OCI-LY3 (cell line): ENCODE results near the gene AUTS2.

Experiments
- H2AFZ ChIP-seq: fragments of 200-600, 300-600 bp; shearing (Covaris generic); 2 replicates; pipeline ENCODE4 v1.6.0; 2014; ENCODE audit warnings: antibody characterized with exemption, low read depth, low read length
- H3K27ac ChIP-seq: fragments of 200-600, 300-600 bp; sonication (generic); 2 replicates; pipeline ENCODE4 v1.5.1; 2014; ENCODE audit warnings: mild to moderate bottlenecking, low read length, moderate library complexity, mixed read lengths
- H3K27me3 ChIP-seq: fragments of 200-600, 300-600 bp; sonication (generic); 2 replicates; pipeline ENCODE4 v1.6.1; 2014; ENCODE audit warnings: low read depth, low read length, mixed read lengths
- H3K36me3 ChIP-seq: fragments of 200-600, 300-600 bp; sonication (generic); replicated peaks from 2 replicates; pipeline ENCODE3; 2014; ENCODE audit warnings: low read depth, low read length, mixed read lengths
- H3K4me1 ChIP-seq: fragments of 300-600, 200-600 bp; sonication (generic); 2 replicates; pipeline ENCODE4 v1.6.1; 2014; ENCODE audit warnings: low read length, mixed read lengths
- H3K4me2 ChIP-seq: fragments of 200-600, 300-600 bp; sonication (generic); 2 replicates; pipeline ENCODE4 v1.6.1; 2014; ENCODE audit warnings: low read length, mixed read lengths
- H3K4me3 ChIP-seq: fragments of 300-600, 200-600 bp; sonication (generic); 2 replicates; pipeline ENCODE4 v1.5.1; 2014; ENCODE audit warnings: antibody characterized with exemption, mild to moderate bottlenecking, low read length, moderate library complexity
- H3K79me2 ChIP-seq: fragments of 300-600, 200-600 bp; shearing (Covaris generic); 2 replicates; pipeline ENCODE4 v1.6.1; 2014; ENCODE audit warnings: mild to moderate bottlenecking, low read length, mixed read lengths
- H3K9ac ChIP-seq: fragments of 300-600, 200-600 bp; shearing (Covaris generic); 2 replicates; pipeline ENCODE4 v1.6.0; 2014; ENCODE audit warnings: mild to moderate bottlenecking, low read length, moderate library complexity
- H3K9me3 ChIP-seq: fragments of 200-600, 300-600 bp; shearing (Covaris generic); 2 replicates; pipeline ENCODE4 v1.6.1; 2014; ENCODE audit warnings: low read length, mixed read lengths; ENCODE audit not compliant: insufficient read depth
- H4K20me1 ChIP-seq: fragments of 200-600, 300-600 bp; sonication (generic); 2 replicates; pipeline ENCODE4 v1.6.1; 2016; ENCODE audit warnings: low read length, mixed read lengths; ENCODE audit not compliant: insufficient read depth
- CTCF ChIP-seq: fragments of 200-600, 300-600 bp; sonication (generic); IDR thresholded peaks from 2 replicates; pipeline ENCODE4 v1.5.1; 2014; ENCODE audit warnings: antibody characterized with exemption, low read length, low read depth
- EZH2phosphoT487 ChIP-seq: fragments of 200-600 bp; shearing (Covaris generic); IDR thresholded peaks from 2 replicates; pipeline ENCODE4 v1.6.1; 2018; ENCODE audit warnings: antibody characterized with exemption, mixed run types, low read depth

AUTS2 gene

GRCh38 chr7:70765651-70766050, 1167.4 kb downstream of the AUTS2 start:
- H2AFZ ChIP-seq, result no peak overlapping the region
- H3K79me2 ChIP-seq, result no peaks in the 10 kb centered on the region
- no peaks in the 10 kb centered on the region for H3K27me3 ChIP-seq
- TF ChIP-seq EZH2phosphoT487 (no peak), CTCF (no peak)
- H3K27ac ChIP-seq, result no peak overlapping the region
- H3K9ac ChIP-seq, result no peak overlapping the region
- no peaks in the 10 kb centered on the region for H3K36me3 ChIP-seq
- no peak overlapping the region for H3K4me3 ChIP-seq
- H4K20me1 ChIP-seq, result no peaks in the 10 kb centered on the region
- no peak overlapping the region for H3K4me2 ChIP-seq
- H3K4me1 ChIP-seq, result no peaks in the 10 kb centered on the region
- H3K9me3 ChIP-seq, result no peaks in the 10 kb centered on the region

- H3K9ac ChIP-seq, result no peak overlapping the region
- no peak overlapping the region for H3K27ac ChIP-seq
- no peaks in the 10 kb centered on the region for H3K27me3 ChIP-seq
- no peak overlapping the region for H2AFZ ChIP-seq
- no peaks in the 10 kb centered on the region for H3K36me3 ChIP-seq
- no peaks in the 10 kb centered on the region for H3K79me2 ChIP-seq
- TF ChIP-seq EZH2phosphoT487, result no peak
- H3K4me1 ChIP-seq, result no peaks in the 10 kb centered on the region
- H3K9me3 ChIP-seq, result no peaks in the 10 kb centered on the region
- H3K4me3 ChIP-seq, result no peak overlapping the region
- no peaks in the 10 kb centered on the region for H4K20me1 ChIP-seq
- no peak overlapping the region for H3K4me2 ChIP-seq
These were observed 1167.8 kb downstream of the AUTS2 start for GRCh38 chr7:70766109-70766508.

DNA sequence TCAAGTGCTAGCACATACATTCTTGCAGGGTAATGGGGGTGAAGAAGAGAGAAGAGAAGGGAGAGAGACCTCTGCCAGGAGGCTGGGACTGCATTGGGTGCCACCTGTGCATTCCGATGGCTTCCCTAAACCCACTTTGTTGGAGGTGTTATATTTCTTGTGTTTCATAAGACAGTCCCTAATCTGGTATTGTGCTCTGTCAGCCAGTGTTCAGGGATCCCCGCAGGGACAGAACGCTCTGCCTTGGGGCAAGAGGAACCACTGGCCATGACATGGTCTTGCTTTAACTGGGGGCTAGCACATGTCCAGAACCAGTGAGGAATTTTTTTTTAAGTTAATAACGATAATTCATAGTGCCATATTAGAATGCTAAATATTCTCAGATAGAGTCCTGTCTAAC, 1168.4 kb downstream of the AUTS2 start:
- TF ChIP-seq CTCF (no peak), EZH2phosphoT487 (no peak)

GRCh38 chr7:70770154-70770553, 1171.9 kb downstream of the AUTS2 start:
- no peak for TF ChIP-seq EZH2phosphoT487
- TF ChIP-seq CTCF, result no peak
- Histone ChIP-seq H3K9ac (no peak overlapping the region), H3K4me2 (no peak overlapping the region)

More for the DNA sequence above, 1168.4 kb downstream of the AUTS2 start:
- H3K4me2 ChIP-seq, result no peak overlapping the region
- no peaks in the 10 kb centered on the region for H4K20me1 ChIP-seq
- no peaks in the 10 kb centered on the region for H3K79me2 ChIP-seq
- H3K9me3 ChIP-seq, result no peaks in the 10 kb centered on the region
- no peak overlapping the region for H2AFZ ChIP-seq
- no peak overlapping the region for H3K9ac ChIP-seq
- H3K4me1 ChIP-seq, result no peaks in the 10 kb centered on the region
- no peaks in the 10 kb centered on the region for H3K36me3 ChIP-seq
- no peaks in the 10 kb centered on the region for H3K27me3 ChIP-seq
- no peak overlapping the region for H3K27ac ChIP-seq
- no peak overlapping the region for H3K4me3 ChIP-seq

DNA sequence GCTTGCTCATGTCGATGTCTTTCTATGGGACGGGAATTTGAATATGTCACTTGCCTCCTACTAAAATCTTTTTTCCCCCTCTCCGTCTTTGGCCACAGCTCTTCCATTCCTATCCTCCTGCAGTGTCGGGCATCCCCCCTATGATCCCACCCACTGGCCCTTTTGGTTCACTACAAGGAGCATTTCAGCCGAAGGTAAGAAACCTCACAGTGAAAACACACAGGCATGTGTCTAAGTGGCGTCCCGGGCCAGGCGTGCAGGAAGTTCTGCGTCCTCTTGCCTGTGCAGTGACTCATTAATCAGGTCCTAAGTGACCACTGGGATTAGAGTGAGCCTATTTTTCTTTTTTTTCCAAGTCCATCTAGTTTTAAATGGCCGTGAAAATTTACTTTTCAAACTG, 1173.2 kb downstream of the AUTS2 start:
- Histone ChIP-seq H3K79me2 (no peaks in the 10 kb centered on the region), H3K27ac (no peak overlapping the region), H3K4me1 (no peaks in the 10 kb centered on the region), H3K4me2 (no peak overlapping the region), H3K9ac (no peak overlapping the region), H3K36me3 (no peaks in the 10 kb centered on the region), H2AFZ (no peak overlapping the region), H4K20me1 (no peaks in the 10 kb centered on the region), H3K4me3 (no peak overlapping the region), H3K9me3 (no peaks in the 10 kb centered on the region), H3K27me3 (no peaks in the 10 kb centered on the region)
- no peak for TF ChIP-seq EZH2phosphoT487
- no peak for TF ChIP-seq CTCF

More at GRCh38 chr7:70770154-70770553, 1171.9 kb downstream of the AUTS2 start:
- Histone ChIP-seq H3K27ac (no peak overlapping the region), H2AFZ (no peak overlapping the region), H3K36me3 (no peaks in the 10 kb centered on the region), H3K9me3 (no peaks in the 10 kb centered on the region), H3K4me3 (no peak overlapping the region), H3K4me1 (no peaks in the 10 kb centered on the region), H4K20me1 (no peaks in the 10 kb centered on the region), H3K79me2 (no peaks in the 10 kb centered on the region), H3K27me3 (no peaks in the 10 kb centered on the region)
